Pulmonary artery endothelial cell (primary cell): ENCODE results near the gene ADGRF5. TPM values are rescaled to one million over a fixed set of nuclear protein-coding genes. Genes with fewer than 3 reads are reported as not detected.

ENCODE experiments used
- DNase-seq: peaks from one replicate; pipeline ENCODE4 v3.0.0-alpha.2; 2011; ENCODE audit warnings: low read depth, low spot score
- total RNA-seq: library from RNA; depleted of rRNA; stranded (reverse); fragments of >200 nt; gene quantifications from 2 replicates; pipeline ENCODE4 v1.2.3, GENCODE V29; 2014

Gene ADGRF5, protein sequence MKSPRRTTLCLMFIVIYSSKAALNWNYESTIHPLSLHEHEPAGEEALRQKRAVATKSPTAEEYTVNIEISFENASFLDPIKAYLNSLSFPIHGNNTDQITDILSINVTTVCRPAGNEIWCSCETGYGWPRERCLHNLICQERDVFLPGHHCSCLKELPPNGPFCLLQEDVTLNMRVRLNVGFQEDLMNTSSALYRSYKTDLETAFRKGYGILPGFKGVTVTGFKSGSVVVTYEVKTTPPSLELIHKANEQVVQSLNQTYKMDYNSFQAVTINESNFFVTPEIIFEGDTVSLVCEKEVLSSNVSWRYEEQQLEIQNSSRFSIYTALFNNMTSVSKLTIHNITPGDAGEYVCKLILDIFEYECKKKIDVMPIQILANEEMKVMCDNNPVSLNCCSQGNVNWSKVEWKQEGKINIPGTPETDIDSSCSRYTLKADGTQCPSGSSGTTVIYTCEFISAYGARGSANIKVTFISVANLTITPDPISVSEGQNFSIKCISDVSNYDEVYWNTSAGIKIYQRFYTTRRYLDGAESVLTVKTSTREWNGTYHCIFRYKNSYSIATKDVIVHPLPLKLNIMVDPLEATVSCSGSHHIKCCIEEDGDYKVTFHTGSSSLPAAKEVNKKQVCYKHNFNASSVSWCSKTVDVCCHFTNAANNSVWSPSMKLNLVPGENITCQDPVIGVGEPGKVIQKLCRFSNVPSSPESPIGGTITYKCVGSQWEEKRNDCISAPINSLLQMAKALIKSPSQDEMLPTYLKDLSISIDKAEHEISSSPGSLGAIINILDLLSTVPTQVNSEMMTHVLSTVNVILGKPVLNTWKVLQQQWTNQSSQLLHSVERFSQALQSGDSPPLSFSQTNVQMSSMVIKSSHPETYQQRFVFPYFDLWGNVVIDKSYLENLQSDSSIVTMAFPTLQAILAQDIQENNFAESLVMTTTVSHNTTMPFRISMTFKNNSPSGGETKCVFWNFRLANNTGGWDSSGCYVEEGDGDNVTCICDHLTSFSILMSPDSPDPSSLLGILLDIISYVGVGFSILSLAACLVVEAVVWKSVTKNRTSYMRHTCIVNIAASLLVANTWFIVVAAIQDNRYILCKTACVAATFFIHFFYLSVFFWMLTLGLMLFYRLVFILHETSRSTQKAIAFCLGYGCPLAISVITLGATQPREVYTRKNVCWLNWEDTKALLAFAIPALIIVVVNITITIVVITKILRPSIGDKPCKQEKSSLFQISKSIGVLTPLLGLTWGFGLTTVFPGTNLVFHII (N-terminal part only)
- 2.0 and 20.1 TPM in 2 replicates for total RNA-seq

- no peak for DNase-seq
These were observed at the start of gene ADGRF5 for GRCh38 chr6:46921731-46922130. TSS of gene ADGRF5 (minus strand) at chr6:46921938. CDS start at chr6:46906762, 15,176 bp downstream.

DNA sequence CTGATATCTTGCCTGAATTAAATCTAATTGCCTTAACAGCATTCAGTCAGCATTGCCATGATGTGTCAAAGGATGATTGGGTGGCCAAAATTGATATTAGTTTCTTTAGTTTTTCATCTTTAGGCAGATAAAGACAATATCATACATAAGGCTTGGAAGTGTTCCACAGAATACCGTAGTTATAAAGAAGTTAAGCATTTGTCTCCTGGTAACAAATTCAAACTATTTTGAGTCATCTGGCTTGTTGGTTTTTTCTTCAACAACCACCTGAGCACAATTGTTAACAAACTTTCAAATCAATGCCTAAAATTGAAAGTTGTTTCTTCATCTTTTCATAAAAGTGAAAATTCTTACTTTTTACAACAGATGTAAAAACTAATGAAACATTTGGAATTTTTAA lies 47.5 kb upstream of the ADGRF5 start:
- DNase-seq = no peak

- DNase-seq = no peak
These were observed 46.1 kb upstream of the ADGRF5 start for GRCh38 chr6:46967826-46968349.

- no peak for DNase-seq
These were observed 43.2 kb upstream of the ADGRF5 start for GRCh38 chr6:46964716-46965519.

GRCh38 chr6:46963626-46964025 lies 41.9 kb upstream of the ADGRF5 start:
- DNase-seq = no peak

GRCh38 chr6:46963039-46963438 lies 41.3 kb upstream of the ADGRF5 start:
- DNase-seq = no peak

GRCh38 chr6:46961711-46962110 lies 40.0 kb upstream of the ADGRF5 start:
- DNase-seq = no peak

GRCh38 chr6:46961232-46961631 lies 39.5 kb upstream of the ADGRF5 start:
- DNase-seq = no peak

DNA sequence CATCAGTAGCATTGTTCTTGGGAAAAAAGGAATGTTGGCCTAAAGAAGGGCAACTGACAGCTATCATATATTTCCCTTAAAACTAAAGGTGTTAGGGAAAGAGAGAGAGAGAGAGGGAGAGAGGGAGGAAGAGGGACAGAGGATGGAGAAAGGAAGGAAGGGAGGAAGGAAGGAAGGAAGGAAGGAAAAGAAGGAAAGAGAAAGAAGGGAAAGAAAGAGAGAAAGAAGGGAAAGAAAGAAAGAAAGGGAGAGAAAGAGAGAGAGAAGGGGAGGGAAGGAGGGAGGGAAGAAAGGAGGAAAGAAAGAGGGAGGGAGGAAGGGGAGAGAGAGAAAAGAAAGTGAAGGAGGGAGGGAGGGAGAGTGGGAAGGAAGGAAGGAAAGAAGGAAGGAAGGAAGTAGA lies 37.7 kb upstream of the ADGRF5 start:
- no peak for DNase-seq

DNA sequence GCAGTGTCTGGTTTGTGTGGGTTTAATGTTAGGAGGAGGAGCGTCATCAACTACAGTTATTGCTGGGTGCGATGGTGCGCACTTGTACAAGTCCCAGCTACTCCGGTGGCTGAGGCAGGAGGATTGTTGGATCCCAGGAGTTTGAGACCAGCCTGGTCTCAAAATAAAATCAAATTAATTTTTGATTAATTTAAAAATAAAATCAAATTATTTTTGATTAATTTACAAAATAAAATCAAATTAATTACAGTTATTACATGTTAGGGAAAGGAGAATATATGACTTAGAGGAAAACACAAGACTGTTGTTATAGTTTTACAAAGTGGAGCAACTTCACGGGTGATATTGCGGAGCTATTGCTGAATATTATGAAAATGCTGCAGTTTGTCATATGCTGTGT lies 34.7 kb upstream of the ADGRF5 start:
- no peak for DNase-seq

GRCh38 chr6:46954837-46955451 lies 33.2 kb upstream of the ADGRF5 start:
- DNase-seq = no peak

DNA sequence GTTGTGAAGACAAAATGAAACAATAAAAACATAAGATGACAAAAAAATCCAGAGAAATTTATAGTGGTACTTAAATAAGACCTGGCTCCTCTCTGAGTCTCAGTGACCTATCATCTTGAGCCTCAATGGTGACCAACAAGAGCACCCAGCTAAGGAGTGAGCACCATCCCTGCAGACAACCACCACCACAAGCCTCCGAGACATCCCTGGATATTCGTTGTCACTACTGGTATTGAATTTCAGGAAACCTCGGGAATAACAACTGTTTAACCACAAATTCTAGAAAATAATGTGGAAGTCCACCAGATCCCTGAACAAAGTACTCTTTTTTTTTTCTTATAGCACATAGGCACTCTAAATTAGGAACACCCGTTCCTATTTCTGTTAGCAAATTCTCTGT lies 32.2 kb upstream of the ADGRF5 start:
- DNase-seq = no peak

DNA sequence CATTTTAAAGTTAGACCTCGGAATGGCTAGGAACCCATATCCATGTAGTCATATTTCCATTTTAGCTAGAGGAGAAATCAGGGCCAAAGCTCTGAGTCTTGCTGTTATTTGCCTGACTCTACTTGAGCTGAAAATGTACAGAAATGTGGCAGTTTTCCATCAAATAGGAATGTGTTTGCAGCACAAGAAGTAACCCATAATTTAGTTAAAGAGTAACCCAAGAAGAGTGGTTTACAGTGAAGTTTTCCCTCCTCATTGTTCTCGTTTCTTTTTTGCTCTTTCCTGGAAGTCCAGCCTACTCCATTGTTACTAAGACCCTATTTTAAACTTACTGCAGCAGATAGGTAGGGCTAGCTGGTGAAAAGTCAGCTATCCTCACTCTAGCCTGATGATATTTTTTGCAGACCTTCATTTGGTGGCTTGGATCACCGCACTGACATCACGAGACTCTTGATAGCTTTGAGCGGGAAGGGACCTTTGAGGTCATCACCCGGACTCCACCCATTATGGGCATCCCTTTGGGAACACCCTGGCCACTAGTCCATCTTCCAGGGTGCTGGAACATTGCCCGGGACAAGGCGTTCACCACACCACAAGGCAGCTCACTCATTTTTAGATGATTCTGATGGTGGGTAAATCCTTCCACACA lies 28.0 kb upstream of the ADGRF5 start:
- DNase-seq = no peak

DNA sequence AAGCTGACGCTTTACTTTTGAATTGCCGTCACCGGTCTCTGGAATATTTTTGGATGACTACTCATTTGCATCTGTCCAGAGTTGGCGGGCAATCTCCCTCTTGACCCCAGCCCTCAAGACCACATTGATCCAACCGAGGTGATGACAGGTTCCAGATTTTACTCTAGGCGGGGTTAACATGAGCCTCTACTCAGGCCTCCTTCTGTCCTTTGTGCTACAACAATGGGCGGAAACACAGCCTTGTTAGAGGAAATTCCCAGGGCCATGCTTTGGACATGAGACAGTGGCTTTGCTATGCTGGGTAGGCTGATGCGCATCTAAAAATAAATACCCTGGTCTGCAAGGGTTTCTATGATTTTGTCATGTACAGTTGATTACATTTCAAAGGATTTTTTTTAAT lies 27.0 kb upstream of the ADGRF5 start:
- peak; percentile 99 for DNase-seq

DNA sequence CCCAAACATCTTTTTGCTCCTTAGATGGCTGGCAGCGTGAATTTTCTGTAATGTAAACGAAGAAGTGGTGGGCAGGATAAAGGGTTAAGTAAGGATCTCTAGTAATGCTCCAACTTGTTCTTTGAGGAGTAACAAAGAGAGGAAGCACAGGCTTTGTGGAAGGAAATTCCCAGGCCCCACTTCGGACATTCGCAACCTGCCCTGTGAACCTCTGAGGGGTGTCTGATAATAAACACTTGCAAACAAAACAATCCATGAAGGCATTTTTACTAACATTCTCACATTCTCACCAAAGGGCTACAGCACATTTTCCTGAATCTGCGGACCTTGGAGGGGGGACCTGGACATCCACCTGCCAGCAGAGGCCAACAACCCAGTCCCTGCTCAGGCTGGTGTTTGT lies 25.8 kb upstream of the ADGRF5 start:
- peak; percentile 90 for DNase-seq

- DNase-seq = no peak
These were observed 18.9 kb upstream of the ADGRF5 start for GRCh38 chr6:46940433-46941226.

GRCh38 chr6:46937642-46938041 lies 15.9 kb upstream of the ADGRF5 start:
- DNase-seq = no peak

- peak; percentile 81 for DNase-seq
These were observed 13.9 kb upstream of the ADGRF5 start for GRCh38 chr6:46935687-46936086.

- DNase-seq = no peak
These were observed 12.0 kb upstream of the ADGRF5 start for GRCh38 chr6:46933751-46934150.
